Putamen (tissue), 1 donor: ENCODE data around the gene EXOC4.
A peak's percentile ranks its signal among the peaks of the same experiment; 100 is the strongest.
"Not testable (repeated sequence)": the region's sequence is repeated elsewhere in the genome, so short reads cannot be mapped to it uniquely, and the experiment has no call there.

ENCODE experiments used
- DNase-seq: peaks from one replicate; pipeline ENCODE4 v3.0.0-alpha.2; 2016; ENCODE audit warnings: low spot score

Gene EXOC4

GRCh38 chr7:133275446-133276095, 22.7 kb downstream of the EXOC4 start:
- DNase-seq, result no peak

GRCh38 chr7:133278975-133279374, 26.1 kb downstream of the EXOC4 start:
- DNase-seq, result not testable (repeated sequence)

GRCh38 chr7:133282094-133282493, 29.2 kb downstream of the EXOC4 start:
- DNase-seq, result no peak

GRCh38 chr7:133284092-133284491, 31.2 kb downstream of the EXOC4 start:
- peak; percentile 49 for DNase-seq

GRCh38 chr7:133288970-133289369, 36.1 kb downstream of the EXOC4 start:
- DNase-seq, result no peak

- no peak for DNase-seq
Observed at GRCh38 chr7:133290041-133290440, 37.2 kb downstream of the EXOC4 start.

- no peak for DNase-seq
Observed at GRCh38 chr7:133290676-133291333, 37.9 kb downstream of the EXOC4 start.

- DNase-seq, result no peak
Observed at GRCh38 chr7:133292631-133293030, 39.8 kb downstream of the EXOC4 start.

- no peak for DNase-seq
Observed at GRCh38 chr7:133293384-133294160, 40.7 kb downstream of the EXOC4 start.

- no peak for DNase-seq
Observed at GRCh38 chr7:133294234-133294633, 41.4 kb downstream of the EXOC4 start.

- DNase-seq, result no peak
Observed at GRCh38 chr7:133295484-133295883, 42.6 kb downstream of the EXOC4 start.

- DNase-seq, result no peak
Observed at GRCh38 chr7:133297093-133297492, 44.2 kb downstream of the EXOC4 start.

GRCh38 chr7:133298080-133298479, 45.2 kb downstream of the EXOC4 start:
- DNase-seq, result no peak

- no peak for DNase-seq
Observed at GRCh38 chr7:133299676-133300075, 46.8 kb downstream of the EXOC4 start.

GRCh38 chr7:133300088-133300487, 47.2 kb downstream of the EXOC4 start:
- DNase-seq, result no peak

- DNase-seq, result no peak
Observed at GRCh38 chr7:133300811-133301210, 47.9 kb downstream of the EXOC4 start.

GRCh38 chr7:133301444-133301843, 48.6 kb downstream of the EXOC4 start:
- DNase-seq, result no peak

- DNase-seq, result no peak
Observed at GRCh38 chr7:133303372-133303771, 50.5 kb downstream of the EXOC4 start.

GRCh38 chr7:133303931-133304330, 51.1 kb downstream of the EXOC4 start:
- no peak for DNase-seq

GRCh38 chr7:133309333-133309732, 56.5 kb downstream of the EXOC4 start:
- DNase-seq, result no peak

- no peak for DNase-seq
Observed at GRCh38 chr7:133310232-133310862, 57.5 kb downstream of the EXOC4 start.

GRCh38 chr7:133313575-133313974, 60.7 kb downstream of the EXOC4 start:
- DNase-seq, result no peak

GRCh38 chr7:133314084-133314483, 61.2 kb downstream of the EXOC4 start:
- DNase-seq, result no peak
